Measurements from ENCODE around the gene SH3TC2. TPM values are rescaled to one million over a fixed set of nuclear protein-coding genes. Genes with fewer than 3 reads are reported as not detected.

Gene SH3TC2
- total and polyA plus RNA-seq, 8 donors: 0.06 to 1.2 (median 0.27) TPM

- DNase-seq (no peak), FAIRE-seq (no peak), ATAC-seq (no peak)
- Histone ChIP-seq H3K4me1 (no peaks in the 10 kb centered on the region), H3K9me3 (no peaks in the 10 kb centered on the region), H3K4me3 (no peak overlapping the region), H3K27ac (no peak overlapping the region), H3K27me3 (no peaks in the 10 kb centered on the region), H3K36me3 (no peaks in the 10 kb centered on the region)
- 67 to 74% methylated on average over 1 of the region's 1 CpG for WGBS, 2 donors
- intact Hi-C loops (cut with DNase I): no loop called here
- TF ChIP-seq, protein P1, sequence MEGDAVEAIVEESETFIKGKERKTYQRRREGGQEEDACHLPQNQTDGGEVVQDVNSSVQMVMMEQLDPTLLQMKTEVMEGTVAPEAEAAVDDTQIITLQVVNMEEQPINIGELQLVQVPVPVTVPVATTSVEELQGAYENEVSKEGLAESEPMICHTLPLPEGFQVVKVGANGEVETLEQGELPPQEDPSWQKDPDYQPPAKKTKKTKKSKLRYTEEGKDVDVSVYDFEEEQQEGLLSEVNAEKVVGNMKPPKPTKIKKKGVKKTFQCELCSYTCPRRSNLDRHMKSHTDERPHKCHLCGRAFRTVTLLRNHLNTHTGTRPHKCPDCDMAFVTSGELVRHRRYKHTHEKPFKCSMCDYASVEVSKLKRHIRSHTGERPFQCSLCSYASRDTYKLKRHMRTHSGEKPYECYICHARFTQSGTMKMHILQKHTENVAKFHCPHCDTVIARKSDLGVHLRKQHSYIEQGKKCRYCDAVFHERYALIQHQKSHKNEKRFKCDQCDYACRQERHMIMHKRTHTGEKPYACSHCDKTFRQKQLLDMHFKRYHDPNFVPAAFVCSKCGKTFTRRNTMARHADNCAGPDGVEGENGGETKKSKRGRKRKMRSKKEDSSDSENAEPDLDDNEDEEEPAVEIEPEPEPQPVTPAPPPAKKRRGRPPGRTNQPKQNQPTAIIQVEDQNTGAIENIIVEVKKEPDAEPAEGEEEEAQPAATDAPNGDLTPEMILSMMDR (IDR thresholded peaks at IDR 0.05): no peak
These were observed 9.5 kb upstream of the SH3TC2 start for GRCh38 chr5:149072376-149072775.

DNA sequence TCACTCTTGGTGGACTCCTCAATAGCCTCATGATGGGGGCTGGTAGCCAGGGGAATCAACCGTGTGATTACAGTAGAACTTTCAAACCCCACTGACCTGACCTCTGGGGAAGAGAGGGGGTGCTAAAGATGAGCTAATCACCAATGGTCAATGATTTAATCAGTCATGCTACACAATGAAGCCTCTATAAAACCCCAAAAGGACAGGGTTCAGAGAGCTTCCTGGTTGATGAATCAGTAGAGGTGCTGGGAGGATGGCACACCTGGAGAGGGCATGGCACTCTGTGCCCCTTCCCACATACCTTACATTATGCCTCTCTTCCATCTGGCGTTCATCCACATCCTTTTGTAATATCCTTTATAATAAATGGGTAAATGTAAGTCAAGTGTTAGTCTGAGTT, 8.9 kb upstream of the SH3TC2 start:
- Histone ChIP-seq H3K4me1 (no peaks in the 10 kb centered on the region), H3K4me3 (no peak overlapping the region), H3K9me3 (no peaks in the 10 kb centered on the region), H3K27ac (no peak overlapping the region), H3K27me3 (no peaks in the 10 kb centered on the region), H3K36me3 (no peaks in the 10 kb centered on the region)
- WGBS, 2 donors: 80 to 82% methylated on average over 2 of the region's 2 CpGs
- DNase-seq: no peak
- FAIRE-seq: no peak
- TF ChIP-seq, protein P1 (IDR thresholded peaks at IDR 0.05): no peak
- intact Hi-C loops (cut with DNase I): no loop called here
- no peak for ATAC-seq

DNA sequence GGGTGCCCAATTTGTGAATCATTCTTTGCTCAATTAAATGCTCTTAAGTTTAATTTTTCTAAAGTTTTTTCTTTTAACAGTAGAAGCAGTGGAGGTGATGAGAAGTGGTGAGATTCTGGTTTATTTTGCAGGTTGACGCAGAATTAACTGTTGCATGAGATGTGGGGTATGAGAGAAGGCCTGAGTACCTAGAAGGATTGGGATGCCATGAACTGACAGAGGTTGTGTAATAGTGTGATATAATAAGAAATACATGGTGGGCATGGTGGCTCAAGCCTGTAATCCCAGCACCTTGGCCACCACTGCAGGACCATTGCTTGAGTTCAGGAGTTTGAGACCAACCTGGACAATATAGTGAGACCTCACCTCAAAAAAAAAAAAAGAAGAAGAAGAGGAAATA, 8.4 kb upstream of the SH3TC2 start:
- intact Hi-C loops (cut with DNase I): no loop called here
- no peak overlapping the region for H3K4me3 ChIP-seq
- no peak overlapping the region for H3K27ac ChIP-seq
- 73 to 100% methylated on average over 1 of the region's 1 CpG for WGBS, 2 donors
- FAIRE-seq (no peak), DNase-seq (no peak), ATAC-seq (no peak)
- no peaks in the 10 kb centered on the region for H3K27me3 ChIP-seq
- no peaks in the 10 kb centered on the region for H3K4me1 ChIP-seq
- TF ChIP-seq, protein P1 (IDR thresholded peaks at IDR 0.05): no peak
- no peaks in the 10 kb centered on the region for H3K36me3 ChIP-seq
- H3K9me3 ChIP-seq: no peaks in the 10 kb centered on the region

DNA sequence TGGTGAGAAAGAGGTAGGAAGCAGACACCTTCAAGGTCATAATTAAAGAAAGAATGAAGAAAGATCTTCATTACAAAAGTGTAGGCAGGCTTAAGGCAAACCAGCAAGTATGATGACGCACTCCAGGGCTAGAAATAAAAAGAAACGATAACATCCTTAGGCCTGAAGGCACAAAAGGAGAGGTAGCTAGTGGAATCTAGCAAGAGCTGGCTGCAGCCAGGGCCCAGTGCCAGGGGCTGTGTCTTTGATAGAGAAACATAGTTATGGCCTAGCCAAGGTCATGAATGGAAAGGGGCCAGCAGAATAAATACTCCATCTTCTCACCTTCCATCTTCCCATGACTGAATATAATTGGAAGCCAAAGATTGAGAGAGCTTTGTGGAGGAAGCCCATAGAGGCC, 6.8 kb upstream of the SH3TC2 start:
- intact Hi-C loops (cut with DNase I): no loop called here
- Histone ChIP-seq H3K4me1 (no peaks in the 10 kb centered on the region), H3K36me3 (no peaks in the 10 kb centered on the region), H3K9me3 (no peaks in the 10 kb centered on the region), H3K27me3 (no peaks in the 10 kb centered on the region), H3K4me3 (no peak overlapping the region), H3K27ac (no peak overlapping the region)
- WGBS, 2 donors: 36 to 44% methylated on average over 2 of the region's 2 CpGs
- TF ChIP-seq, protein P1 (IDR thresholded peaks at IDR 0.05): no peak
- FAIRE-seq (no peak), ATAC-seq (peak in 3 of 4 donors; percentile 50 to 80 (median 67)), DNase-seq (peak in 4 of 6 donors; percentile 33 to 67 (median 54))

GRCh38 chr5:149063896-149064478, 1.1 kb upstream of the SH3TC2 start:
- FAIRE-seq: no peak
- TF ChIP-seq, protein P1 (IDR thresholded peaks at IDR 0.05): no peak

More at GRCh38 chr5:149063896-149064478, 1.1 kb upstream of the SH3TC2 start:
- ATAC-seq (peak in 1 of 4 donors; percentile 34), DNase-seq (no peak)
- Histone ChIP-seq H3K36me3 (no peaks in the 10 kb centered on the region), H3K9me3 (no peaks in the 10 kb centered on the region), H3K4me1 (peaks cover 0 to 8% (median 0%) of the 10 kb centered on the region in 3 donors), H3K27me3 (no peaks in the 10 kb centered on the region), H3K4me3 (no peak overlapping the region), H3K27ac (peak overlapping the region in 1 of 4 donors; percentile 18)
- WGBS, 2 donors: 75 to 82% methylated on average over 2 of the region's 2 CpGs
- intact Hi-C loops (cut with DNase I): no loop called here
